T-helper 2 cell treated with Interferon-gamma antibody and Interleukin-4, amounts not matched to agents 100 ng/mL and 5 ng/mL, for 36 hours (primary cell): ENCODE results near the gene ANKS1A. TPM values are rescaled to one million over a fixed set of nuclear protein-coding genes. Genes with fewer than 3 reads are reported as not detected.

Experiments used
- intact Hi-C: fragments of 100-400 bp; cut with micrococcal nuclease; formaldehyde crosslinking; loops from one replicate; pipeline ENCODE4 v1.15.1; 2023
- total RNA-seq: library from RNA; stranded (reverse); gene quantifications from 2 replicates; pipeline ENCODE4 v1.2.3, GENCODE V29; 2022

Gene ANKS1A
- total RNA-seq, 1 donor from 2014 or later, result 6.8 TPM

- intact Hi-C loops, result no loop called here
Measured at GRCh38 chr6:35017411-35018181, 128.5 kb downstream of the ANKS1A start.

DNA sequence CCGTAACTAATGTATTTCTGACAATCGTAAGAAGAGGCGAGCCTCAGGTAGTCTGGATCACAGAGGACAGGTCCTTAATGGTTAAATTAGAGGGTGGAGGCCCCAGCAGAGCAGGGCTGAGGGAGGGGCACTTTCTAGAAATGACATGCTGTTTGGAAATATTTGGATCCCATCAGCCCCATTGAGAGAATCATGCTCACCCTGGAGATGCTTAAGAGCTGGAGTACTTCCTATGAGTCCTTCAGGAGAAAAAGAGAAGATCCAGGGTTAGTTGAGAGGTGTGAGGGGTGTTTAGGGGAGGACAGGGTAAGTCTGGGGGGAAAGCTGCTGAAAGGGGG is 129.1 kb downstream of the ANKS1A start:
- intact Hi-C loops, result no loop called here

DNA sequence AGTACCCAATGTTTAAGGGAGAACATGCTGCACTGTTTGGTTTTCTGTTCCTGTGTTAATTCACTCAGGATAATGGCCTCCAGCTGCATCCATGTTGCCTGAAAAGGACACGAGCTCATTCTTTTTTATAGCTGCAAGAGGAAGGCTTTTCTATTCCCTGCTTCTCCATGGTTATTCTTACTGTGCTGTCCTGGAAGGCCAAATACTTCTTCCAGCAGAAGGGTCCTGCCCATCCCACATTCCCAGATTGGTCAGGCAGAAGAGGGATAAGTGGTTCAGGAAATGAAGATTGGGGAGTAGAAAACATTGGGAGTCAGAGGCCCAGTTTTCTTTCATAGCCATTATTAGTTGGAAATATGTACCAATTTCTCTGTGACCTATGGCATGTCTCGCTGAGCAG is 129.7 kb downstream of the ANKS1A start:
- intact Hi-C loops, result no loop called here

DNA sequence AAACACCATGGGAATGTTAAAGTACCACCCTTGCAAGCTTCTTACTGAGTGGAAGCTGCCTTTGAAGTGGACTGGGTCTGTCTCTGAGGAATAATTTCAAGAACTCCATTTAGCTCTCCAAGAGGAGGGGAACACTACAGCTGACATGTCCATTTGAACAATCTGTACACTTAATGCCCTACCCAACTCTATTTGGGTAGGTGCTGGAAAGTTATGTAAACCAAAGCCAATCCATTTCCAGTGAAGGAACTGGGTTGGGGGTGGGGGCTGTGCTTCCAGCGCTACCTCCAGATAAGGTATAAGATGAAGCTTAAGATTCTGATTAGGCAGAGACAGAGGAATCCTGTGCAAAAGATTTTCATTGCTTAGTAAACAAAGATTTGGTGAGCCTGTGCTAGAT is 130.1 kb downstream of the ANKS1A start:
- intact Hi-C loops, result no loop called here

- intact Hi-C loops, result no loop called here
Measured at GRCh38 chr6:35019831-35020230, 130.8 kb downstream of the ANKS1A start.

GRCh38 chr6:35021004-35021403 is 131.9 kb downstream of the ANKS1A start:
- intact Hi-C loops, result no loop called here

DNA sequence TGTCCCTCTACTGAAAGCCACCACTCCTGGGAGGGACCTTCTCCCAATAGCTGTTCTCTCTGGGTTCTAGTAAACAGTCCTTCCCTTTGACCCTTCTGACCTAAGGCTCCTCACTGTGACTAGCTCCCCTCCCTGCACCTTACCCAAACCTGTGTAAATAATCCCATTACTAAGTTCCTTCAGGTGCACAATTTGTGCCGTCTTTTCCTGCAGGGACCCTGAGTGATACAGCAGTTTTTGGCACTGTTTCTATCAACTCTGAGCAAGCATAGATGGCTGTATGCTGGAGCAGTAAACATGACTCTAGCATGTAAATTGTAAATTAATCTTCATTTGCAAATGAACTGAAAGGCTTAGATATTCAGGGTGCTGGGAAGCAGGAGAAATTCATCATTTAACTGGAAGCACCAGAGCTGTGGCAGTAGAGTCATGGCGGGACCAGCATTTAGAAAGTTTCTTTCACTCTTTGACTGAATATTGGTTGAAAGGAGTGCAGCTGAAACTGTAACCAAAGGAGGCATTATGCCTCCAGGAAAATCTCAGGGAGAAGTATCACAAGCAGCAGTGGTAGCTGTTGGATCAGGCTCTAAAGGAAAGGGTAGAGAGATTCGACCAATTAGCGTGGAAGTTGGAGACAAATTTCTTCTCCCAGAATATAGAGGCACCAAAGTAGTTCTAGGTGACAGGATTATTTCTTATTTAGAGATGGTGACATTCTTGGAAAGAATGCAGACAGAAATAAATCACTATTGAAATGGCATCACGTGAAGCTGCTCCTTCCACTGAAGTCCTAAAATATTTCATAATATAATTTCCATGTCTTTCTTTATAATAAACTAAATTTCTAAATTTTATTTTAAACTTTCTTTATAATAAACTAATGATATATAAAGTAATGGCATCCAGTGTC is 134.3 kb downstream of the ANKS1A start:
- intact Hi-C loops, result no loop called here

GRCh38 chr6:35024551-35025054 is 135.5 kb downstream of the ANKS1A start:
- intact Hi-C loops, result no loop called here

DNA sequence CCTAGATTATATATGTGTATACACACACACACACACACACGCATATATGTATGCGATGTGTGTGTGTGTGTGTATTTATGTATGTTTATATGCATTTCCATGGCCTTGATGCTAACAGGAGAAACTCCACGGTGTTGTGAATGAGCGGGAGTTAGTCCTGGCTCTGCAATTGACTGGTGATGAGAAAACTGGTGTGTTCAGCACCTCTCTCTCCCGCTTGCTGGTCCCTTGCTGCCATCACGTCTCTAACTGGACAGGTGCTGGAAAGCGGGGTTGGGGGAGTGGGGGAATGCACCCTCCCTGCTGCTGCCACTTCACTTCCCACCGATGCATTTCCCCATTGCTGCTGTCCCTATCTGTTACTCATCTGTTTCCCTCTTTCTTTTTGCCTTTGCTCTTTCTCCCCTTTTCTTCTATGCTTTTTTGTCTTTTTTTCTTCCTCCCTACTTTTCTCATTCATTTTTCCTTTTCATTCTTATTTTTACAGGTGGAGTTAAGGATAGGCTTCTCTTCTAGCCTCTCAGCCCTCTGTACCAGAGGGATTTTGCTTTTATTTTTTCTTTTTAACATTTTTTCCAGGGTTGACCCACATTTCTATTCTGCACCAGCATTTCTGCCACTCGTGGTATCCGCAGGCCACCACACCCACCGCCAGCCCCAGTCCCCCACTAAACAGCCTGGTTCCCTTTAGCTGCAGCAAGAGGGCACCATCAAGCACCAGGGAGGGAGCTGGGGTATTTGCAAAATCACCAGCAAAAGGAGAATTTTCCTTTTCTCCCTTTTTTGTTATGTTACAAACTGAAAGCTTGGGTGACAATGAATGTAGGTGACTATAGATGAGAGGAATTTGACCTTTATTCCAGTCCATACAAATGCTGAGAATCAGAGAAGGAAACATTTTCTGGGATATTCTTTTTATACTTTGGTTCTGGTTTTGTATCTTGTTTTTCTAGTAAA is 136.5 kb downstream of the ANKS1A start:
- intact Hi-C loops, result no loop called here

DNA sequence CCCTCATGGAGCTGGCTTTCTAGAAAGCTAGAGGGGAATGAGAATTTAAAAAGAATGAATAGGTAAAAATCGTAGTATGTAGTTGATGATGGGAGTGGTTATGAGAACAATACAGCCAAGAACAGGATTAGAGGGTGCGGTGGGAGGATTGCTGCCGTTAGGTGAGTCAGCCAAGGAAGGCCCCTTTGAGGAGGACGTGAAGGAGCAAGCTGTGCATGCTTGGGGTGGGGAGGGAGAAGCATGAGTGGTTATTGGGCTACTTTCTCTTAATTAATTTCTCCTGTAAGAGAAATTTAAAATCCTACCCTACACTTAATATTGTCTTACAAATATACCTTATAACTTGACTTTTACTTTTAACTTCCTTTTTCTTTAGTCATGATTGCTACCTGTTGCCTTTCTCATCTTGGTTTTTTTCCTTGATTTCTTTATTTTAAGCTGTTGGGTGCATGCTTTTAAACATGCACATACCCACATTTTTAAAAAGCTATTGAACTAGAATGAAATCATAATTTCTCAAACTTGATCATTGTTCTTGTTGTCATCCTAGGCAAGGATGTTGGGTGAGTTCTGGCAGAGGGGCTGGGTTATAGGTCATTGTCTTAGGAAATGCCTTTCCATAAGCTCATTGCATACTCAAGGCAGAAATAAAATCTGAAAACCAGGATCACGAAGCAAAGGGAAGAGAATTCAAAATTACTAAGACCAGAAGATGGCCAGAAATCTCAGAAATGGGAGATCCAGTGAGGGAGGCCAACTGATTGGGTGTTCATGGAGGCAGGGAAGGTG is 137.6 kb downstream of the ANKS1A start:
- intact Hi-C loops, result no loop called here

- intact Hi-C loops, result no loop called here
Measured at GRCh38 chr6:35027807-35028206, 138.8 kb downstream of the ANKS1A start.

- intact Hi-C loops, result no loop called here
Measured at GRCh38 chr6:35028781-35029769, 140.0 kb downstream of the ANKS1A start.

DNA sequence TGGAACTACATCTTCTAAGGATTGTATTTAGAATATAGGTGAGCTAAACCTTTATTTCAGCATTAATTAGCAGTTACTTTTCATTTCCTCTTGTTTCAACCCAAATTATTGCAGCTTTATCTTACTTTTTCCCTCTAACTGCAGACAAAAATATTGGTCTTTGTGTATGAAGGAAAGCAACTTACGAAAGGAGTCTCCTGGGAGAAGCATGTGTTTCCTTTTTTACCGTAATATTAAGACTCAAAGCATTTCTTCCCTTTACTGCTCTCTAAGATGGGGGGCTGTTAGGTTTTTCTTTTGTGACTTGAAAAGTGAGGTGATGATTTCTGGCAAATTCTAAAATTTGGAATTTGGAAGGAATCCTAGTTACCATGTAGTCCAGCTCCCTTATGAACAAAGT is 141.0 kb downstream of the ANKS1A start:
- intact Hi-C loops, result no loop called here

- intact Hi-C loops, result no loop called here
Measured at GRCh38 chr6:35031611-35032529, 142.8 kb downstream of the ANKS1A start.

GRCh38 chr6:35033683-35034082 is 144.6 kb downstream of the ANKS1A start:
- intact Hi-C loops, result no loop called here

DNA sequence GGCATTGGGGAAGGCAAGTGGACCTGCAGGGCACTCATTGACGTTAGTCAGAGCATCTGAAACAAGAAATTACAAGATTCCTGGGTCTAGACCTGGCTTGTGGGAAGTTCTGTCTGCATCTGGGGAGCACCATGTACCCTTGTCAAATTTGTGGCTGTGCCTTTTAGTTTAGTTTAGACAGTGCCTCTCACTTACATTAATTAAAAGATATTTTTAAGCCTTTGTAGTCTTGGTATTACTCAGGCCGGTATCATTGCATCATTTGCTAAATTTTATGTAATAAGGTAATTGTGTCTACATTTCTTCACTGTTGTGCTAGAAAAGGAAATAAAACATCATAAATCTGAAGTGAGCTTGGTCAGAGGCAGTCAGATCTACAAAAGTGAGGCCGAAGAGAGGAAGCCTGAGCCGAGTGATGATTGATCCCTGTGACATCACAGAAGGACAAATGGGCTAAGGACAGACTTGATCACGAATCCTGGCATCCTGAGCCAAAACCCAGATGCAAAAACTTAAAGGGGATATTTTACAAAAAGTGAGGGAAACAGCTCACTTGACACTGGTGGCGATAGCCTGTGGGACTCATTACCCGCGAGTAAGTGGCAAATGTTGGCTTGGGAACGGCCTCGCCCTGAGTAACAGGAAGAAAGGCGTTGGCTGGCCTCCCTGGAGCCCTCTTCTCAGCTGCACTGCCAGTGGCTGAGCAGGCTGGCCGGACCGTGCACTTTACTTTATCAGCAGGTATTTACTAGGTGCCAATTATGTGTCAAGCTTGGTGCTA is 145.5 kb downstream of the ANKS1A start:
- intact Hi-C loops, result no loop called here

- intact Hi-C loops, result no loop called here
Measured at GRCh38 chr6:35035481-35036030, 146.5 kb downstream of the ANKS1A start.
